GM13976 (cell line): ENCODE data around the gene ZNF385B.

Experiments used
- DNase-seq: peaks from one replicate; pipeline ENCODE4 v3.0.0; 2012; ENCODE audit warnings: low spot score
- in situ Hi-C: fragments of 300-500 bp; cut with MboI; formaldehyde crosslinking; loops from one replicate; pipeline ENCODE4 v1.12.0; 2022; ENCODE audit warnings: low sequenced_read_pairs, mixed read lengths, inconsistent platforms; ENCODE audit not compliant: unreplicated experiment
- TF ChIP-seq, protein P1 (sequence below): IDR thresholded peaks from 2 replicates; pipeline ENCODE4 v1.5.1; 2012; ENCODE audit warnings: borderline replicate concordance, mild to moderate bottlenecking; ENCODE audit not compliant: insufficient read depth; ENCODE audit errors: extremely low read depth, missing control alignments, control extremely low read depth

The ZNF385B gene

GRCh38 chr2:179595284-179595683, 266.1 kb downstream of the ZNF385B start:
- in situ Hi-C loops, result no loop called here
- no peak for DNase-seq
- TF ChIP-seq, protein P1, sequence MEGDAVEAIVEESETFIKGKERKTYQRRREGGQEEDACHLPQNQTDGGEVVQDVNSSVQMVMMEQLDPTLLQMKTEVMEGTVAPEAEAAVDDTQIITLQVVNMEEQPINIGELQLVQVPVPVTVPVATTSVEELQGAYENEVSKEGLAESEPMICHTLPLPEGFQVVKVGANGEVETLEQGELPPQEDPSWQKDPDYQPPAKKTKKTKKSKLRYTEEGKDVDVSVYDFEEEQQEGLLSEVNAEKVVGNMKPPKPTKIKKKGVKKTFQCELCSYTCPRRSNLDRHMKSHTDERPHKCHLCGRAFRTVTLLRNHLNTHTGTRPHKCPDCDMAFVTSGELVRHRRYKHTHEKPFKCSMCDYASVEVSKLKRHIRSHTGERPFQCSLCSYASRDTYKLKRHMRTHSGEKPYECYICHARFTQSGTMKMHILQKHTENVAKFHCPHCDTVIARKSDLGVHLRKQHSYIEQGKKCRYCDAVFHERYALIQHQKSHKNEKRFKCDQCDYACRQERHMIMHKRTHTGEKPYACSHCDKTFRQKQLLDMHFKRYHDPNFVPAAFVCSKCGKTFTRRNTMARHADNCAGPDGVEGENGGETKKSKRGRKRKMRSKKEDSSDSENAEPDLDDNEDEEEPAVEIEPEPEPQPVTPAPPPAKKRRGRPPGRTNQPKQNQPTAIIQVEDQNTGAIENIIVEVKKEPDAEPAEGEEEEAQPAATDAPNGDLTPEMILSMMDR, result no peak

DNA sequence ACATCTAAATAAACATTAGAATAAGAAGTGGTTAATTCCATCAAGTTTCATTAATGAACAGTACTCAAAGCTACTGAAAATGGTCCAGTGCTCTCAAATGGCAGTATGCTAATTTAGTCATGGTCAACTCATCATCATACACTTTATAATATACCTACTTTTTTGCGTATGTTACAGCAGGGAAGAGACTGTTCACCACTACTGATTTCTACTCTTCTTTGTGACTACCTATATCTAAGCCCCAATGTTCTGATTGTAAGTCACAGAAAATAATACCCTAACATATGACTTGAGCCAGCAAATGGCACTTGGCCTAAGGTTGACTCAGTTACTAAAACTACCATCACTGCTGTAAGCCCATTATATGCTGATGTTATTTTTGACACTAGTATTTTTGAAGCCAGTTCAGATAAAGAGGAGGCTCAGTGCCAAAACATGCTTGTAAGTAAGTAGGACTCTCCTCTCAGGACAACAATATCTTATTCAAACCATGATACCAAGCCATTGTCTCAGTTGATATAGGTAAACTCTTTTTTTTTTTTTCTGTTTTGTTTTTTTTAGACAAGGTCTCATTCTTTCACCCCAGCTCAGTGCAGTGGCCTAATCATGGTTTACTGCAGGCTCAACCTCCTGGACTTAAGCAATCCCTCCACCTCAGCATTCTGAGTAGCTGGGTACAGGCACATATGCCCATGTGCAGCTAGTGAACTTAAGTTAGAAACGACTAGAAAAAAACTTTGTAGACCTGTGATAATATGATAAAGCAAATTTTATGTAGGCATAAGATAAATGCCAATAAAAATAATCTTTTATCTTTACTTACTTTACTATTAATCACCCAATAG, 266.9 kb downstream of the ZNF385B start:
- no peak for DNase-seq
- in situ Hi-C loops, result no loop called here

GRCh38 chr2:179593323-179593722, 268.1 kb downstream of the ZNF385B start:
- in situ Hi-C loops, result no loop called here
- TF ChIP-seq, protein P1, result no peak
- no peak for DNase-seq

More for the DNA sequence above, 266.9 kb downstream of the ZNF385B start:
- TF ChIP-seq, protein P1, result no peak

DNA sequence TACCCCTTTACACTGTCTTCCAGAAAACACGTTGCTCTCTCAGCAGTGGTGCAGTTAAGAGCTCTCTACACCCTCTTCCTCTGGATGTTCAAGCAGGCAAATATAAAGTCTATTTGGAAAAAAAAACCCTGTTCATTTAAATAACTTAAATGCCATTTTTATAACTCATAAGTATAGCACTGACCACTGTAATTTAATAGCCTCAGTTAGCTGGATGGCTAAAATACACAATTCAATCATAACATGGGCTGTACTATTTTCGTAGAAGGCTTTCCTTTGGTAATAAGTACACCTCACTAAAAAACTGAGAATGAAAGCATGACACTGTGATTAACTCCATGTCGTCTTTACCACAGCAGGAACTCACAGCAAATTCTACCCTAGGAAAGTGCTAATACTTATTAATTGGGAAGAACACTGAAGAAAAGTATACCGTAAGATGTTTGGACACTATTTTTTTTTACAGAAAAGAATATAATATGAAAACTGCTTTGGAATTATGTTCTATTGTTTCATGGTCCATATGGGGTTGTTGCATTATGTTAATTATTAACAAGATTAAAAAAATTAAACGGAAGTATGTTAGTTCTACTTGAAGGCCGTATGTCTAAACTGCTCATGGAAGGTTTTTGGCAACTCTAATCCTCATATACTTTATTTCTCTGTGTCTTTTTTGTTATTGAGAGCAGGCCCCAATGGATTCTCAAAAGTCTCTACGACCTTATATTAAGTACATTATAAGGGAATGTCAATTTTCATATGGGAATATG, 269.1 kb downstream of the ZNF385B start:
- in situ Hi-C loops, result no loop called here
- no peak for DNase-seq
- TF ChIP-seq, protein P1, result no peak

DNA sequence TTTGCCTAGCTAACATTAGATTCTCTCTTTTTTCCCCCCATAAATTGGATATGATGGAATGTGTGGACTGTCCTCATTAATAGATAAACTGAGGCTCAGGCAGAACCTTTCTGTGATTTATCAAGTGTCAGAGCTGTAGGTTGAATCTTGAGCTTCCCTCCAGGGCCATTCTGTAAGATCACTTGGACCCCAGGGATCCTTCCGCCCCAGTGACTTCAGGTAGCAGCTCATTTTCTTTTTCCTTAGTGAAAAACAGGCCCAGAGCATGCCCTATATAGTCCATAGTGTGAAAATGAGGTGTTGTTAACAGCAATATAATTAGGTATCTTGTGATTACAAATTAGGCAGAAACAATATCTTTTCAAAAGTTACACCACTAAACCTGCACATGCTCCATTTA, 269.7 kb downstream of the ZNF385B start:
- in situ Hi-C loops, result no loop called here
- TF ChIP-seq, protein P1, result no peak
- no peak for DNase-seq

GRCh38 chr2:179588486-179589145, 272.8 kb downstream of the ZNF385B start:
- DNase-seq, result no peak
- TF ChIP-seq, protein P1, result no peak
- in situ Hi-C loops, result no loop called here
